H1 (cell line): ENCODE results near the gene ZCCHC17. TPM values are rescaled to one million over a fixed set of nuclear protein-coding genes. Genes with fewer than 3 reads are reported as not detected.

Source experiments
- BACH1 ChIP-seq: IDR thresholded peaks from 2 replicates; pipeline ENCODE4 v1.6.1; 2012; ENCODE audit warnings: low read length, improper control_type of control experiment
- CHD7 ChIP-seq: fragments of 300-600 bp; sonication (generic); IDR thresholded peaks from 2 replicates; pipeline ENCODE4 v1.7.1; 2012; ENCODE audit warnings: low read length, moderate library complexity, mild to moderate bottlenecking, inconsistent platforms; ENCODE audit not compliant: insufficient replicate concordance
- EP300 ChIP-seq, 2 experiments: IDR thresholded peaks; 1 replicate in 1 of 2; 2 replicates in 1 of 2; pipeline ENCODE4 v1.6.1; 2011 to 2012; ENCODE audit warnings: low read depth in 2 of 2, low read length in 2 of 2, mild to moderate bottlenecking in 2 of 2, borderline replicate concordance in 1 of 2, inconsistent platforms in 1 of 2, moderate library complexity in 1 of 2
- EZH2 ChIP-seq: fragments of 200-600 bp; sonication (generic); IDR thresholded peaks from 2 replicates; pipeline ENCODE4 v1.7.1; 2012; ENCODE audit warnings: low read depth, mild to moderate bottlenecking, moderate library complexity, low read length, inconsistent platforms; ENCODE audit not compliant: severe bottlenecking
- POLR2AphosphoS5 ChIP-seq: IDR thresholded peaks from 2 replicates; pipeline ENCODE4 v1.6.1; 2011; ENCODE audit warnings: low read depth, low read length
- RAD21 ChIP-seq, 2 experiments: IDR thresholded peaks in 1 of 2; conservative IDR thresholded peaks in 1 of 2; 2 replicates each; pipeline ENCODE4 v1.6.1; 2011; ENCODE audit warnings: low read depth in 2 of 2, low read length in 2 of 2, improper control_type of control experiment in 1 of 2, inconsistent platforms in 1 of 2, mild to moderate bottlenecking in 1 of 2, moderate library complexity in 1 of 2
- USF2 ChIP-seq: IDR thresholded peaks from 2 replicates; pipeline ENCODE4 v1.6.1; 2011; ENCODE audit warnings: low read length, improper control_type of control experiment
- polyA plus RNA-seq, 7 experiments: library from polyadenylated mRNA; depleted of rRNA in 3 of 7; stranded (reverse) in 5 of 7; unstranded in 2 of 7; fragments of >200 nt in 5 of 7; fragments of 200-250 nt in 2 of 7; gene quantifications; 1 replicate in 5 of 7; 2 replicates in 1 of 7; 4 replicates in 1 of 7; pipeline versions ENCODE4 v1.2.1 to v1.2.3, GENCODE V29; 2011 to 2013; ENCODE audit warnings: missing spikeins in 2 of 7, mixed read lengths in 2 of 7
- total RNA-seq: library from RNA; stranded (reverse); fragmentation: NEBNext Ultra II Directional; extraction: Animal tissue kit (Norgen Biotek cat#: 25700); gene quantifications from 2 replicates; pipeline ENCODE4 v1.2.1, GENCODE V29; 2021

The ZCCHC17 gene
- total and polyA plus RNA-seq, 2 of the 8 experiments (the other 6 are each of a cell fraction or from before 2014, with no cell fraction given): 51.6 to 59.3 TPM

- no peak for TF ChIP-seq CHD7
- TF ChIP-seq POLR2AphosphoS5: no peak
- no peak for TF ChIP-seq EZH2
- TF ChIP-seq USF2: no peak
- no peak for TF ChIP-seq EP300 (IDR thresholded peaks at IDR 0.05; ENCODE audit: borderline replicate concordance in 1 of 2, low read depth in 2 of 2, low read length in 2 of 2)
- peak; percentile 65 to 70 for TF ChIP-seq RAD21 (IDR thresholded peaks at IDR 0.05 in 1 of 2, conservative IDR thresholded peaks at IDR 0.05 in 1 of 2; ENCODE audit: low read depth in 2 of 2, low read length in 2 of 2)
- no peak for TF ChIP-seq BACH1
Measured at GRCh38 chr1:31396633-31397351, 100.0 kb downstream of the ZCCHC17 start (continued).
